AG08396 (cell line): ENCODE data around the gene CLDN19.
"Not testable (repeated sequence)": the region's sequence is repeated elsewhere in the genome, so short reads cannot be mapped to it uniquely, and the experiment has no call there.

Experiments used
- DNase-seq: peaks from one replicate; pipeline ENCODE4 v3.0.0; 2012; ENCODE audit warnings: low spot score, mixed read lengths

CLDN19 gene

DNA sequence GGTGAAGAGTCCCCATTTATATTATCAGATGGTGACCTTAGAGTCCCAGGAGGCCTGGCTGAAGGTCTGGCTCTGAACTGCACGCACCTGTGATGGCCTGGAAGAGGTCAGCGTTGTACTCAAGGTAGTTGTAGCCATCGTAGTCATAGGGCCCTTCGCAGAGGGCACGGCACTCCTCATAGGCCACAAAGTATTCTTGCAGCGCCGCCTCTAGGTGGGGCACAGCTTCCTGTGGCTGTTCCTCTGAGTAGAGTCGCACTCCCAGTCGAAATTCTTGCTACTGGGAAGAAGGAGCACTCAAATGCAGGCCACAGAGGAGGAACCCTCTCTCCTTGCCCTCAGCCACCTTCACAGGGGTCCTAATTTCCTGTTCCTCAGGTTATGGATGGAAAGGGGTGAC lies 19.1 kb upstream of the CLDN19 start:
- no peak for DNase-seq

DNA sequence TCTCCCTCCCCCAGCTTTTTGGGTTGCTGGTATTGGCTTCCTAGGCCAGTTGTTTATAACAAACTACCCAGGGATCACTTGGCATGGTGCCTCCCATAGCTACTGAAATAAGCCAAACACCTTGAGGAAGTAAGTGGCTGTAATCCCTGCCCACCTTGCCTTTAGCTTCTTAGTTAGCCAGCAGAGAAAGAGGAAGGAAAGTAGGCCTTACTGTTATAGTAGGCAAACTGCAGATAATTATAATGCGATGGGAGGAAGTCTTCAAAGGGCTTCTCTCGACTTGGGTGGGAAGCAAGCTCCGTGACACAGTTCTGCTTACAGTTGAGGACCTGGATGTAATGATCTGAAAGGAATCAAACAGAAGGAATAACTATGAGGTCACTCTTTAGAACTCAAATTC lies 18.6 kb upstream of the CLDN19 start:
- DNase-seq, result no peak

DNA sequence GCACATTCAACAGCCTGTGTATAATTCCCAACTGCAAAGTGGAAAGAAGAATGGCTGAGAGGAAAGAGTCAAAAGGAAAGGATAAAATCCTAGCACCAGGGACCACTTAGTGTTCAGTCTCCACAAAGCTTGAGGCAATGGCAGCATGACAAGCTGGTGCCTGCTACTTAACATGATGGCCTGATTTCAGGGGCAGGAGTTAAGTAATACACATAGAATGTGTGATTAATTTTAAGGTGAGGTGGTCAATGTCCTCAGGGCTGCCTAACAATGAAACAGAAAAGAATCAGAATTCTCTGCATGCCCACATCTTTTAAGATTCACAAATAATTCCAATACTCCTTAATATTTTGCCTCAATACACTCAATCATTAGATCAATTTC lies 17.8 kb upstream of the CLDN19 start:
- no peak for DNase-seq

DNA sequence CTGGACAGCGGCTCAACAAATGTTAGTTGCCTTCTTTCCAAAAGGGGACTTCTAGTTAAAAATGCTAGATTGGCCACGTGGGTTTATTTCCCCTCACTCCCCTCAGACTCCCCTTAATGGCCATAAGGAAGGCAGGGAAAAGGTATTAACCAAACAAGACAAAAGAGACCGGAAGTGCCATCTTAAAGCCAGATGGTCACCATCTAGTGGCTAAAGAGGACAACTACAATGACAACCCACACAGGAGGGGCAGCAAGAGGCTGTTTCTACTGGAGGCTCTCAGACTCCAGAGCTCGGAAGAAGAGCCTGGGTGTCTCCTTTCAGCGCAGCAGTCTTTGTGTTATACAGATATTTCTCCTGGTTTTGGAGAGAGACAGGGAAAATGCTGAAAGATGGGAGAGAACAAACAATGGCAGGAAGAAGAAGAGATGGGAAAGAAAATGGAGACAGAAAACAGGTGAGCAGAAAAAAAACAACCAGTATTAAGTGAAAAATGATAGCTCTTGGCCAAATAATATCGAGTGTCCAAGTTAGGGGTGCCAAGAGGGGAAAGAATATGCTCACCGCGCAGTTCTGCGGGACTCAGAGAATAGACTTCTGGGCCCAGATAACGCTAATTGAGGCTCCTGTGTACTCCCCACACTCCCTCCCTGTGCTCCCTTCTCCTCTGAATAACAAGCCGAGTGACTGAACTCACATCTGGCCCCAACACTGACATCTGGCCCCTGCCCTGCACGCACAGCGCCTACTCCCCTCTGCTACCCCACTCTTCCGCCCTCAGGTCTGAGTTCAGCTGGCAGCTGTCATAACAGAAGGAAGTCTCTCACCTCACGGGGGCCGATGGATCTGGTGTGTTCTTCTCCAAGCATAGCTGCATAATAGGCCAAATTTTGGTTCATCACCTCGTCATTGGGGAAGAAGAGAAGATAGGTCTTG lies 17.2 kb upstream of the CLDN19 start:
- peak; percentile 72 for DNase-seq

DNA sequence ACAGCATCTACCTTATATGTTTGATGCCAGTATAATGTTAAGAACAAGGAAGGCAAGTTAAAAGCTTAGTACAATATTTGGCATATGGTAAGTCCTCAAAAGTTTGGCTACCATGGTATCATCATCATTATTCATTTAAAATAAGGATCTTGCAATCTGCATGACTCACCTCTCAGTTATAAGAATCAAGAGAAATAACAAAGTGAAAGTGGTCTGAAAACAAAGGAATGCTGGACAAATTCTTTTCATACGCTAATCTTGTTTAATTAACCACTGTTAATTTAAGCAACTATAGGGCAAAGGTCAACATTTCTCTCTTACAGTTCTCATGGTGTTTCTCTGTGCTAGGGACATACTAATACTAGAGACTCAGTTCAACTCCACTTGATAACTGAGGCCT lies 13.0 kb upstream of the CLDN19 start:
- peak; percentile 70 for DNase-seq

DNA sequence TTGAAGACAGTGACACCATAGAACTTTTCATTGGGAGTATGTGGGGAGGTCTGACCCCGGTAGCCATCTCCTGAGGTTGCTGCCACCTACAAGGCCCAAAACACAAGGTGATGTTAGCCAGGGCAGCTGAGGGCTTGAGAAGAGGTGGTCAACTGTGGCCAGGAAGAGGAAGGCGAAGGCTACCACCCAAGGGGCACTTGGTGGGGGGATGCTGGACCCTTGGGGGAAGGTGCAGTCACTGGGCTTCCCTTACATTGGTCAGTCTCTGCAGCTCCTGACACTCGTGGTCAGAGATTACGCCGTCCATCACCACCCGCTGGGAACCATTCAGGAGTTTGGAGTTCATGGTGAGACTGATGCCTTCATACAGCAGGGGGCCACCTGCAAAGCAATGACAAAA lies 12.2 kb upstream of the CLDN19 start:
- DNase-seq, result no peak

DNA sequence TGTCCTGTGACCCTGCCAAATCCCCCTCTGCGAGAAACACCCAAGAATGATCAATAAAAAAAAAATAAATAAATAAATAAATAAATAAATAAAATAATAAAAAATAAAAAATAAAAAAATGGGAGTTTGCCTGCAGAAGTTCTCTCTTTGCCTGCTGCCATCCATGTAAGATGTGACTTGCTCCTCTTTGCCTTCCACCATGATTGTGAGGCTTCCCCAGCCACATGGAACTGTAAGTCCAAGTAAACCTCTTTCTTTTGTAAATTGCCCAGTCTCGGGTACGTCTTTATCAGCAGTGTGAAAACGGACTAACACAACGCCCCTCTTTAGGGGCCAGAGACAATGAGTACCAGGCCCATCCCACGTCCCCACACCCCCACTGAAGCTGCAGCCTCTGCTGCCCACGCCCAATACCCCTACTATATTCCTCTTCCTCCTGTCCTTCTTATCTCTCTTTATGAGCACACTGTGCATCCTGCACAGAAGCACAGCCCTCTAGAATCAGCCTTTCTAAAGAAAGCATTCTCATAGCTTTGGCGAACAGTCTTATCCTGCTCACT lies 11.6 kb upstream of the CLDN19 start:
- not testable (repeated sequence) for DNase-seq

DNA sequence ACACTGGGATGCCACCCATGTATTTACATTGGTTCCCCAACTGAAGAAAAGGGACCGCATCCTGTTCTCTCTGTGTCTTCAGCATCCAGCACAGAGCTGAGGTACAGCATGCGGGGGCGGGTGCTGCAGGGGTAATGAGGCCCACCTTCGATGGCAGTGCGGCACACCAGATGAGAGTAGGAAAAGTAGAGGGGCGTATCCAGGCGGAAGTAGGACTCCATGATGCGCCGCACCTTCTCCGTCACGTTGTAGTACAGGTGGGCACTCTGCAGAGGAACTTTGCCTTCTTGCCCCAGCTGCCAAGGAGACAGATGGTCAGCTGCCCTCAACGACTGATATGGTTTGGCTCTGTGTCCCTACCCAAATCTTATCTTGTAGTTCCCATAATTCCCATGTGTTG lies 10.0 kb upstream of the CLDN19 start:
- DNase-seq, result no peak

DNA sequence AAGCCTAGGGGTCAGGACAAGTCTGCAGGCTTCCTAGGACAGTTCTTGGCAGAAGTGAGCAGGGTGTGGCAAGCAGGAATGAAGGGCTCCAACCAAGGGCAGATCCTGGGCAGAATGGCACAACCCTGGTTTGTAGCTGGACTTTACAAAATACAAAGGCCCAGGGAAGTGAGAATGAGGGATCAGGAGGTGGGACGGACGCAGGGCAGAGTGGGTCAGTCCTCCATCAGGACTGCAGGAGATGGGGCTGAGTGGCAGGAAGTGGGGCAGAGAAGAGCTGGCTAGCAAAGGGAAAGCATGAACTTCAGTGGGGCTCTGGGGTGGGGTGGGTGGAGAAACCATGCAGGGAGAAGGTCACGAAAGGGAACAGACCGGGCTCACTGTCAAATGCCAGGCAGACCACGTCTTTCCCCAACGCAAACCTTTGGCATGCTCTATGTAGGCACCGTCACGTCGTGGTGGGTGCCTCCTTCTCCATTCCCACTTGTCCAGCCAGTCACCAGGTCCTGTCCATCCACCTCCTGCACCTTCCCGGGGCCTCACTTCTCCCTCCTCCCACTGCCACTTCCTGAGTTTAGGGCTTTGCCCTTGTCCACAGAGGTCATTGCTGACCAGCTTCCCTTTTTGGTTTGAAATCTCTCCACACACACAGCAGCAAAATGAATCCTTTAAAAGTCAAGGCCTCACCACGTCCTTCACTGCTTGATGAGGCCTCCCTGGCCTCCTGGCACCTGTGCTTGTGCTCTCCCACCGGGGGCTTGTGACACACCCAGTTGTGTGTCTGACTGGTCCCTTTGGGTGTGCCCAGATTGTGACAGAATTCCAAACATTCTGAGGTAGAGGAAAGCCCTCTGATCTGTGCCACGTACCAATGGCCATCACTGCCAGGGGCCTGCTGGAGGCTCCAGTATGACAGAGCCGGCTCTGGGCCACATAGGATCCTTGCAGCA lies 8.7 kb upstream of the CLDN19 start:
- DNase-seq, result no peak

DNA sequence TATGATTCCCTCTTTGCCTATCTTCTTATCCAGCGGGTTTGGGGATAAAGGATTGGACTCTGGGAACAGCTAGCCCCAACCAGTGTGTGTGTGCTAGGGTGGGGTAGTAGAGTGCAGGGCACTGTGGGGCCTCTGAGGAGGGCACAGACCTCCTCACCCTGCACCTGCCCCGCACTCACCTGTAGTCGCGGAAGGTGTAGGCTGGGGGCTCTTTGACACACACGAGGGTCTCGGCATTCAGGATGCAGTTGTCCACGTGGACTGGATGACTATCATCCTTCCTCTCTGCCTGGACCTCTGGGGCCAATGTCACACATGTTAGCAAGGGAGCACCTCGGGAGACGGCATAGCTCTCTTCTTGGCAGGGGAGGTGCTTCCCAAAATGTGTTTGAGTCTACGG lies 8.0 kb upstream of the CLDN19 start:
- DNase-seq, result no peak

DNA sequence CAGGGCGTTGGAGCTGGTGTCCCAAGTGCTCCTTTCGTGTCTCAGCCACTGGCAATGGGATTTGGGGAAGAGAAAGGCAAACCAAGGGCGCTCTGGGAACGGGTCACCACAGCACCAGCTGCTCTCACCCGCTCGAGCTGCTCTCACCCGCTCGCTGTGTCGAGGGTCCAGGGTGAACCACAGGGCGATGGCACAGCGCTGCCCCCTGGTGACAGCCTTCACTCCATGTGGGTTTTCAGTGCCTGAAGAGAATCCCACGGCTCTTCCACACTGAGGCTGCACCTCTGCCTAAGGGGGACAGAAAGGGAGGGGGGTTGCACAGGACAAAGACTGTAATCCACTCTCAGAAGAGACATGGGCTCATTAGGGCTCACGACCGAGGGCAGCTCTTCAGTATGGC lies 7.1 kb upstream of the CLDN19 start:
- peak; percentile 62 for DNase-seq

DNA sequence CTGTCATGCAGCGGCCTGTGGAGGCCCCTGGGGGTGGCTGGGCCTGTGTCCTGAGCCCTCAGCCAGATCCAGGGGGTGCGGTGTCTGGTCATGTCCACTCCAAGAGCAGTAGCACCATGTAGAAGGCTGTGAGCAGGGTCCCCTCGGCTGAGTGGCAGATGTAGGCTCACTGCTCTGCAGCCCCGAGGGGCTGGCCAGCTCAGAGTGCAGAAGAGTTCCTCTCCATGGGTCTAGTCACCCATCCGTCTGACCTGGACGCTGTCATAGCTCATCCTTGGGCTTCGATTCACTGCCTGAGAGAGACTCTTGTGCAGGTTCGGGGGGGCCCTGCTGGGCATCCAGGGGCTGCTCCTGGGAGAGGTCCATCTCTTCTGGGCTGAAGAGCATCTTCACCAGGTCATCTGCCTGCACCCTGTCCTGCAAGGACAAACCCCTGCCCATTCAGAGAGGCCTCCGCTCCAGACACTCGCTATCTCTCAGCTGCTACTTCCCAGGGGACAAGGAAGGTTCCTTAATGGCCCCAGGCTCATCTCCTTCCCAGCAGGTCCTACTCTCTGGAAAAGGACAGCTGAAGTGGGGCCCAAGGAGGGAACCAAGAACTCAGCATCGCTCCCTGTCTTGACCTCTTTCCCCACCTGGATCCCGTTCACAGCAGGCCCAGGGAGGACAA lies 6.5 kb upstream of the CLDN19 start:
- DNase-seq, result no peak

DNA sequence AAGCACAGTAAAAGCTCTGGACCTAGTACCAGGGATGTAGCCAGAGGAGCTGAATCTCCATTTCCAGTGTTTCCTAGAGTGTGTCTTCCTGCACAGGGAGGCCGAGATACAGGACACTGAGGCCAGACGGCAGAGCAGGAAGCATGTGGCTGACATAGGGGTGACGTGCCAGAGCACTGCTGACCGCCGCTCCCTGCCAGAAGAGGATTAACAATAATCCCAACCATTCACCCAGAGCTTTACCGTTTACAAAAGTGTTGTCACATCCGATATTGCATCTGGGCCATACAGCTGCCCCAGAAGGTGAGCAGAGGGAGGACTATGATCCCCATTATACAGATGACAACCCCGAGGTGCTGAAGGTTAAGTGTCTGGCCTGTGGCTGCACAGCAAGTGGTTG lies 5.8 kb upstream of the CLDN19 start:
- no peak for DNase-seq

DNA sequence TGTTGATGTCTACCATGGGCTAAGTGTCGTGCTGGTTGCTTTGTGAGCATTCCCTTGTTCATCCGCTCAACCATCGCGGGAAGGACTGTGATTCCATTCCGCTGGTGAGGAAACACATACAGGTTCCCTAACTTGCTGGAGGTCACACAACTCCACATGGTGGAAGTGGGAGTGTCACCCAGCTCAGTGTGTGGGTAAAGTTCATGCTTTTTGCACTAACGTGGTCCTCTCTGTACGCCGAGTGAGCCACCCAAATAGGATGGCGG lies 4.0 kb upstream of the CLDN19 start:
- DNase-seq, result no peak

DNA sequence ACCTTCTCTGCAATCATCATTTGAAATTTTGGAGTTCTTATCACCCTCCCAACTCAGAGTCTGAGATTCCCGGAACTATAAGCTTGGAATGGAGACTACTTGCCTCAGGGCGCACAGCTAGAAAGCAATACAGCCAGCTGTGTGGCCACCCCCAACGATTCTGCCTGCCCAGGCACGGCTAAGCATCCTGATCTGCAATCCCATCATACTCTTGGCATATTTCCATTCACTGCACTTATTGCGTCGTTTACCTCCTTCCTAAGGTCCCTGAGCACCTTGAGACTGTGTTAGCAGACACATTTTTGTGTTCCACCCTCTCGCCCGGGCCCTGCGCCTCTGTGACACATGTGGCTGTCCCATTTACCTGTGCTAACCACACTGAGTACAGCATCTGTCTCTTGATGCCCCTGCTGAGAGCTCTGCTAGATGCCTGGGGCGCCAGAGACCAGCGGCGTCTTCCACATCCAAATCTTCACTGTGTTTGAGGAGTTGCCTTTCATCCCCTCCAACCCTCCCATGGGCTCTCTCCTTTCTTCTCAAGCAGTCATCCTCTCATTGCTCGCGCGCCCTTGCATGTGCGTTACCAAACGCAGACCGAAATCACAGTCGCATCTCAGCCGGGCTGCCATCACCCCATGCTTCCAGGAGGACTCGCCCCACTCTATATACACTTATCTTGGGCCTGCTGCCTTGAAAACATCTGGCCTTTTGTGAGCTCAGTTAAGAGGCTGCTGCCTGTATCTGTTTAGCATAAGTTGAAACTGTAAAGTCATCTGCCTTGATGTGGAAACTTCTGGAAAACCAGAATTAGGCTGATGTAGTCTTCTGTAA lies 3.5 kb upstream of the CLDN19 start:
- DNase-seq, result no peak

DNA sequence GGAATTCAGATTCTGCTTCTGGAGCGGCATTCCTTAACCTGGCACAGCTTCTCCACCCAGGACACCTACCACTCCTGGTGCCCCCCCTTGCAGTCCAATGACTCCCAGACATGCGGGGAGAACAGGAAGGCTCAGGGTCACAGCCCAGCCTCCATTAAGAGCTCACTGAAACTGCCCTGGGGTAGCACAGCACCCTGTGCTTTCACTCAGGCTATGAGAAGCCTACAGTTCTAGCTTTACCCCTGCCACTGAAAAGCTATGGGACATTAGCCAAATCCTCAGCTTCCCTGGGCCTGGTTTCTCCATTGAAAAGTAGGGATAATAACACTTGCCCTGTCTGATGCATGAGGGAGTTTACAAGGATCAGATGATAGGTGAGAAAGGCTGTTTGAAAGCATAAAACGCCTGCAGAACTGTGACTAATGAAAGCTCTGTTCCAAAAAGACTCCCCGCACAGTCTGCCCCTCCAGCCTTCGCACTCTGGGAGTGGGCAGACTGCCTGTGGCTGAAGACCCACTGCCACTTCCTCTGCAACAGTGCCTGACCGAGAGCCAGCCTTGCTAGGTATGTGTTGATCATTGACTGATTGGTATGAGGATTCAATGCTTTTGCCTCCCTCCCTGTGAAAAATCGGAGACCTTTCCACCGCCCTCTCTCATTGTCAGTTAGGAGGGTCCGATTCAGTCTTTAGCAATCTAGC lies 2.7 kb upstream of the CLDN19 start:
- DNase-seq, result no peak

DNA sequence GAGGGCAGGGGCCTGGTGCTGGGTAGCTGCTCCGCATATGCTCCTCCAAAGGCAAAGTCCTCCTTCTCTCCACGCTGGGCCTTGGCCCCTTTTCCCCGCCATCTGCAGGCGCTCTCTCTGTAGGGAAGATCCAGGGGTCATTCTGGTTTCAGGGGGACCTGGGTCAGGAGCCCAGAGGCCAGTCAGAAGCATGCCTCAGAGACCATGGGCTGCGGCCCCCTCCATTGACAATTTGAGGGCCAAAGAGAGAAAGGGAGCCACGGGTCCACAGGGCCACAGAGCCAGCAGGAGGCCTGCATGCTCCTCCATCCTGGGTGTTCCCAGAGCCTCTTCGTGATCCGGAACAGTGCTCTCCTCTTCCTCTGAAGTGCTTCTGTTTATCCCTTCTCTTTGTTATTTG lies 2.1 kb upstream of the CLDN19 start:
- no peak for DNase-seq

DNA sequence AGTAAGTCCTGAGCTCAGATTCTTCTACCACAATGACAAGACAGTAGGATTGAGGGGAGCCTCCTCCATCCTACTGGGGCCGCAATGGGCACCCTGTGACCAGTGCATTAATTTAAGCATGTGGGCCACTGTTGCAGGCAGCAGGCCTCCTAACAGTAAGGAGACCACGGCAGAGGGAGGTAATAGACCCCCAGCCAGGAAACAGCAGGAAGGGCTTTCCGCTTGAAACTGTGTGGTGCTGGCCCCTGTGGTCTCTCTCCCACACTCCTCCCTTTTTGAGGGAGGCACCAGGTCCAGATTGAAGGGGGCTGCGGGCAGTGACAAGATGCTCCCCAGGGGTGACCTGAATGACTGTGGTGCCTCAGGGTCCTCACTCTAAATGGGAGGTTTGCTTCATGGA lies 1.7 kb upstream of the CLDN19 start:
- DNase-seq, result no peak

DNA sequence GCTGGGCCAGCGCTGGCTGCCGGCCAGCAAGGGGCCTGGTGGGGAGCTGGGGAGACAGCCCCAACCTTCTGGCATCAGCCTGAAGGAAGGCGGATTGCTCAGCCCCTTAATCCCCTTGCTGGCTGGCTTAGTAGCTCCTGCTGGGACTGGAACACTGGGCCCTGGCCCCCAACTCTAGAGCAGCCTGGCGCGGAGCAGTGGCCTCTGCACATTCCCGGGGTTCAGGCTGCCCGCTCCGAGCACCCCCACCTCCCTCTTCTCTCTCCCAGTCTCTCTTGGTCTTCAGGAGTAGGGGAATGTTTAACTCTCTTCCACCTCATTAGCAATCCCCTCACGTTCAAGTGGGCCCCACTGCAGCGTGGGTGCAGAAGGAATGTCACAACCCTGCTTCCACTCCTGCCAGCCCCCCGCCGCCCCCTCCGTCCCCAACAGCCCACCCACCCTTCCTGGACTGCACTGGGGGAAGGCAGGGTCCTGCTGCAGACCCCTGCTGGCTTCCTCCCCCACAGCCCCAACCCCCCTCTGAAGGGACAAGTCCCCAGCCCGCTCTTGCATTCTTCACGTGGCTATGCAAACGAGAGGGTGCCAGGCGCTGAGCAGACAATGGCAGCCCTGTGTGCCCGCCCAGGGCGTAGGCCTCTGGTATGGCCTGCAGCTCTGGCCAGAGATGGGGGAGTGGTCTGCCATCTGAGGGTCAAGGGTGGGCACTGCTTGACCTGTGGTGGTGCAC lies 980 bp upstream of the CLDN19 start:
- DNase-seq, result no peak

DNA sequence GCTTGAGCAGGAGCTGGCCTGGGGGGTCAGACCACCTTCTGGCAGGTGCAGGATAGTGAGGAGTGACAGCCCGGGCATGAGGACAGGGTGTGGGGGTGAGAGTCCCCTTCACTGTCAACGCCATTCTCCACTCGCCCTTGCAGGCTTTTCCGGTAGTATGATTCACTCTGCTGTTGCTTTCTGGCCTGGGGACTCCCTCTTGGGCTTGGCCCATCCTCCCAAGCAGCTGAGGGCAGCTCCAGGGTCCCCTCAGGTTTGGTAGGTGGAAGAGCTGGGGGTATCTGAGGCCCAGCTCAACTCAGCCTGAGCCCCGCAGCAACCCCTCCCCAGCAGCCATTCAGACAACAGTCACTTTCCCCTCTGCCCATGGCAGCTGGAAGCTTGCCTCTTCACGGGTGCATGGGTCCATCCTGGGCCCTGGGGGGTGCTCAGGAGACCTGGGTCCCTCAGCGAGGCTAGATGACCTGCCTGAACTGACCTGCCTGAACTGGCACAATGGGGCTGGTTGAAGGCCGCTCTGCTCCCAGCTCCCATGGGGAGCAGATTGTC lies 1.3 kb downstream of the CLDN19 start:
- DNase-seq, result no peak
